HEK293T (cell line): ENCODE measurements around the gene PDCD1LG2.

ENCODE experiments used
- ARNT ChIP-seq: fragments of 450-650 bp; IDR thresholded peaks from 2 replicates; pipeline ENCODE4 v1.6.1; 2017; ENCODE audit warnings: mild to moderate bottlenecking
- FOXA1 ChIP-seq: fragments of 450-650 bp; IDR thresholded peaks from 2 replicates; pipeline ENCODE4 v1.6.1; 2016; ENCODE audit warnings: mild to moderate bottlenecking
- NFRKB ChIP-seq: fragments of 450-650 bp; IDR thresholded peaks from 2 replicates; pipeline ENCODE4 v1.6.1; 2016; ENCODE audit warnings: mild to moderate bottlenecking, moderate library complexity
- SP1 ChIP-seq: fragments of 450-650 bp; IDR thresholded peaks from 2 replicates; pipeline ENCODE4 v1.6.1; 2017

GRCh38 chr9:5532790-5533189, 22.5 kb downstream of the PDCD1LG2 start:
- TF ChIP-seq ARNT = no peak
- TF ChIP-seq SP1 = no peak
- no peak for TF ChIP-seq FOXA1
- TF ChIP-seq NFRKB = no peak
